Measurements from ENCODE around the gene GALNT14.

The GALNT14 gene

GRCh38 chr2:30974554-30974953, 163.7 kb downstream of the GALNT14 start:
- no peak for DNase-seq (ENCODE audit: low read depth in 2 of 2)

- DNase-seq (ENCODE audit: low read depth in 2 of 2) = no peak
Measured at GRCh38 chr2:30974092-30974491, 164.1 kb downstream of the GALNT14 start.

GRCh38 chr2:30971231-30972025, 166.8 kb downstream of the GALNT14 start:
- DNase-seq (ENCODE audit: low read depth in 2 of 2) = peak; percentile 5 to 12

- DNase-seq (ENCODE audit: low read depth in 2 of 2) = no peak
Measured at GRCh38 chr2:30968660-30969397, 169.4 kb downstream of the GALNT14 start.

GRCh38 chr2:30966786-30967185, 171.5 kb downstream of the GALNT14 start:
- DNase-seq (ENCODE audit: low read depth in 2 of 2) = no peak

- no peak for DNase-seq (ENCODE audit: low read depth in 2 of 2)
Measured at GRCh38 chr2:30965022-30965531, 173.2 kb downstream of the GALNT14 start.

GRCh38 chr2:30964334-30965005, 173.8 kb downstream of the GALNT14 start:
- DNase-seq (ENCODE audit: low read depth in 2 of 2) = no peak

- DNase-seq (ENCODE audit: low read depth in 2 of 2) = no peak
Measured at GRCh38 chr2:30963184-30963583, 175.1 kb downstream of the GALNT14 start.

GRCh38 chr2:30960213-30960612, 178.0 kb downstream of the GALNT14 start:
- no peak for DNase-seq (ENCODE audit: low read depth in 2 of 2)

GRCh38 chr2:30959653-30960052, 178.6 kb downstream of the GALNT14 start:
- no peak for DNase-seq (ENCODE audit: low read depth in 2 of 2)

- DNase-seq (ENCODE audit: low read depth in 2 of 2) = no peak
Measured at GRCh38 chr2:30958918-30959265, 179.3 kb downstream of the GALNT14 start.

GRCh38 chr2:30958193-30958917, 179.9 kb downstream of the GALNT14 start:
- no peak for DNase-seq (ENCODE audit: low read depth in 2 of 2)

- DNase-seq (ENCODE audit: low read depth in 2 of 2) = no peak
Measured at GRCh38 chr2:30957591-30957990, 180.6 kb downstream of the GALNT14 start.

GRCh38 chr2:30956995-30957394, 181.2 kb downstream of the GALNT14 start:
- no peak for DNase-seq (ENCODE audit: low read depth in 2 of 2)

- no peak for DNase-seq (ENCODE audit: low read depth in 2 of 2)
Measured at GRCh38 chr2:30955516-30956132, 182.6 kb downstream of the GALNT14 start.

GRCh38 chr2:30950339-30950738, 187.9 kb downstream of the GALNT14 start:
- no peak for DNase-seq (ENCODE audit: low read depth in 2 of 2)

GRCh38 chr2:30949435-30949834, 188.8 kb downstream of the GALNT14 start:
- no peak for DNase-seq (ENCODE audit: low read depth in 2 of 2)

- DNase-seq (ENCODE audit: low read depth in 2 of 2) = no peak
Measured at GRCh38 chr2:30948857-30949256, 189.4 kb downstream of the GALNT14 start.

GRCh38 chr2:30948130-30948529, 190.1 kb downstream of the GALNT14 start:
- DNase-seq (ENCODE audit: low read depth in 2 of 2) = no peak

GRCh38 chr2:30947686-30948085, 190.6 kb downstream of the GALNT14 start:
- DNase-seq (ENCODE audit: low read depth in 2 of 2) = no peak

- no peak for DNase-seq (ENCODE audit: low read depth in 2 of 2)
Measured at GRCh38 chr2:30942419-30942818, 195.8 kb downstream of the GALNT14 start.

All from fibroblast of skin of left quadriceps (primary cell).